Epithelial cell of prostate (primary cell): ENCODE results near the gene MAPK8.

Source experiments
- DNase-seq: peaks from one replicate; pipeline ENCODE4 v3.0.0-alpha.2; 2011; ENCODE audit warnings: low read depth, low spot score
- H3K27ac ChIP-seq: fragments of 450-650 bp; 2 replicates; pipeline ENCODE4 v1.5.1; 2017; ENCODE audit warnings: mild to moderate bottlenecking

MAPK8 gene

GRCh38 chr10:48468866-48469511 lies 162.5 kb downstream of the MAPK8 start:
- no peak for DNase-seq
- H3K27ac ChIP-seq = no peak overlapping the region

DNA sequence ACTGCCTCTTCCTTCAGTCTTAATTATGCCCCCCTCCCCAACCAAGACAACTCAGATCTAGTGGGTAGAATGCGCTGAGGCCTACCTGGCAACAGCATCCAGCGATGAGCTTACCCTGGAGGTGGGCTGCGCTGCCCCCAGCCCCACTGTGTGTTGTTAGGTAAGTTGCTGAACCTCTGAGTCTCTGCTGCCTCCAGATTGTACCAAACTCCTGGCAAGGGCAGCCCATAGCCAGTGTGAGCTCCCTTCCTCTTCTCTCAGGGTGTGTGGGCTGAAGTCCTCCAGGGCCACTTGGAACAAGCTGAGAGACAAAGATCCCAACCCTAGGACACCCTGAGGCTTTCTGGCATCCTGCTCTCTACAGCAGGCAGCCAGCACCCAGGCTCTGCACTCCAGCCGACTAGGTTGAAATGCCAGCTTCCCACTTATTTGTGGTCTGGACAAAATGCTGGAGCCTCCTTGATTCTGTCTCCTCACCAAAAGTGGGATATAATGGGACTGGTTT lies 163.1 kb downstream of the MAPK8 start:
- no peak overlapping the region for H3K27ac ChIP-seq
- DNase-seq = no peak

- DNase-seq = no peak
These were observed 163.8 kb downstream of the MAPK8 start for GRCh38 chr10:48470115-48470892.

GRCh38 chr10:48470893-48471805 lies 164.7 kb downstream of the MAPK8 start:
- peak; percentile 80 for DNase-seq
- H3K27ac ChIP-seq = no peak overlapping the region

More at GRCh38 chr10:48470115-48470892, 163.8 kb downstream of the MAPK8 start:
- H3K27ac ChIP-seq = no peak overlapping the region

DNA sequence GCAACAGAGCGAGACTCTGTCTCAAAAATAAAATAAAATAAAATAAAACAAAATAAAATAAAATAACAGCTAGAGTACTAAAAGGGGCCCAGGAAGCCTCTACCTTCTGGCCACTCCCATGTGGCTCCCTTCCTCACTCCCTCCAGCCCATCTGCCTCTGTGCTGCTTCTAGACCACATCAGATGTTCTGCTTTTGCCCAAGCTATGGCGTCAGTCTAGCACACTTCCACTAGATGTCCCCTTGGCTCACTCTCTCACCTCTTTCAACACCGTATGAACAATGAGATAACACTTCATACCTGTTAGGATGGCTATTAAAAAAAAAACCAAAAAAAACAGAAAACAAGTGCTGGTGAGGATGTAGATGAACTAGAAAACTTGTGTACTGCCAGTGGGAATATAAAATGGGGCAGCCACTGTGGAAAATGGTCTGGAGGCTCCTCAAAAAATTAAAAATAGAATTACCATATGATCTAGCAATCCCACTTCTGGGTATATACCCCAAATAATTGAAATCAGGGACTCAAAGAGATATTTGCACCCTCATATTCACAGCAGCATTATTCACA lies 166.1 kb downstream of the MAPK8 start:
- H3K27ac ChIP-seq = no peak overlapping the region
- DNase-seq = no peak

DNA sequence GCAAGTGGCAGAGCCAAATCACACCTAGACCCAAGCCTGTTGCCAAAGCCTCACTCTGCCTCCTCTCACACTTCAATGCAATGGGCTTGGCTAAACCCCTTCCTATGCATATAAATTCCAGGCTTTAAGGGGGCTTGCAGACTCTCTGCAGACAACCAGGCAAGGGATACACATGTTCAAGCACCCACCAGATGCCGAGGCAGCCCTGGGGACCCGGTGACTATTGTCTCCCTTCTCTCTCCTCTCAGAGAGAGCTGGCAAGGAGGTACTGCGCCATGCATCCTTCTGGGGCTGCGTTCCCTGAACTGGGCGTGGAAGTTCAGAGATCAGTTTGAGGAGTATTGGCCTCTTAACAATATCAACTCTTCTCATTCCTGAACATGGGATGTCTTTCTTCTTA lies 167.2 kb downstream of the MAPK8 start:
- no peak overlapping the region for H3K27ac ChIP-seq

DNA sequence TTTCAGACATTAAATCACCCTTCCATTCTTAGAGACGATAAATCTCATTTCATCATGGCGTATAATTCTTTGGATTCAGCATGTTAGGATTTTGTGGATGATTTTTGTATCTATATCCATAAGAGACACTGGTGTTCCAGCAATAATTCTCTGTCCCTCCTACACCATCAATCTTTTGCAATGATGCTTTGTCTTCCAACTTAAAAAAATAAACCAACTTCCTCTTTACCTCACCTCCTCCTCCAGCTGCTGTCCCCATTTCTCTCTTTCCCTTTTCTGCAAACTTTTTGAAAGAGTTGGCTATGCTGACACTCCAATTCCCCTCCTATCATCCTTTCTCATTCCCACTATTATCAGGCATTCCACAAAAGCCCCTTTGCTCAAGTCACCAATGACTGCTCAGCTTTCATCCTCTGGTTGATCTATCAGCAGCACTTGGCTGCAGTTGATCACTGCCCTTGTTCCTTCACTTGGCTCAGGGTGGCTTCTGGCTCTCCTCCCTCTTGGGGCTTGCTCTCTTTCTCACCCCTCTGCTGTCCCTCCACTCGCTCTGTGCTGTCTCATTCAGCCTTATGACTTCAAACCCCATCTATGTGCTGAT lies 168.4 kb downstream of the MAPK8 start:
- no peak overlapping the region for H3K27ac ChIP-seq

More for the DNA sequence above, 167.2 kb downstream of the MAPK8 start:
- no peak for DNase-seq

GRCh38 chr10:48475943-48476278 lies 169.4 kb downstream of the MAPK8 start:
- DNase-seq = no peak
- no peak overlapping the region for H3K27ac ChIP-seq

More for the DNA sequence above, 168.4 kb downstream of the MAPK8 start:
- no peak for DNase-seq

GRCh38 chr10:48476279-48476982 lies 170.0 kb downstream of the MAPK8 start:
- no peak overlapping the region for H3K27ac ChIP-seq
- DNase-seq = no peak

DNA sequence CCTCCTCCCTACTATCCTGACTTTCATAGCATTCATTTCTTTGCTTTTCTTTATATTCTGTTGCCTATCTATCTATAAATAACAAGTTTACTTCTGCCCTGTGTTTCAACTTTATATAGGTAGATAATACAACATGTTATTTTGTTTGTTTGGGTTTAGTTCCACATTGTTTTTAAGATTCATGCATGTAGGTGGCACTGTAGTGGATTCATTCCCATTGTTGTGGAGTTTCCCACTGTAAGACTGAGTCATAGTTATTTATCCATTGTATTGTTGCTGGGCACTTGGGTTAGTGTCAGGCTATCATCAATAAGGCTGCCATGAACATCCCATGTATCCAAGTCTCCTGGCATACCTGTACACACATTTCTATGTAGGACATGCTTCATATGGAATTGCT lies 170.7 kb downstream of the MAPK8 start:
- H3K27ac ChIP-seq = no peak overlapping the region
- DNase-seq = no peak

- no peak for DNase-seq
- H3K27ac ChIP-seq = no peak overlapping the region
These were observed 171.1 kb downstream of the MAPK8 start for GRCh38 chr10:48477616-48478015.

- no peak overlapping the region for H3K27ac ChIP-seq
These were observed 172.0 kb downstream of the MAPK8 start for GRCh38 chr10:48478469-48478868.

GRCh38 chr10:48478980-48479811 lies 172.7 kb downstream of the MAPK8 start:
- no peak for DNase-seq
- H3K27ac ChIP-seq = no peak overlapping the region

More at GRCh38 chr10:48478469-48478868, 172.0 kb downstream of the MAPK8 start:
- DNase-seq = no peak

DNA sequence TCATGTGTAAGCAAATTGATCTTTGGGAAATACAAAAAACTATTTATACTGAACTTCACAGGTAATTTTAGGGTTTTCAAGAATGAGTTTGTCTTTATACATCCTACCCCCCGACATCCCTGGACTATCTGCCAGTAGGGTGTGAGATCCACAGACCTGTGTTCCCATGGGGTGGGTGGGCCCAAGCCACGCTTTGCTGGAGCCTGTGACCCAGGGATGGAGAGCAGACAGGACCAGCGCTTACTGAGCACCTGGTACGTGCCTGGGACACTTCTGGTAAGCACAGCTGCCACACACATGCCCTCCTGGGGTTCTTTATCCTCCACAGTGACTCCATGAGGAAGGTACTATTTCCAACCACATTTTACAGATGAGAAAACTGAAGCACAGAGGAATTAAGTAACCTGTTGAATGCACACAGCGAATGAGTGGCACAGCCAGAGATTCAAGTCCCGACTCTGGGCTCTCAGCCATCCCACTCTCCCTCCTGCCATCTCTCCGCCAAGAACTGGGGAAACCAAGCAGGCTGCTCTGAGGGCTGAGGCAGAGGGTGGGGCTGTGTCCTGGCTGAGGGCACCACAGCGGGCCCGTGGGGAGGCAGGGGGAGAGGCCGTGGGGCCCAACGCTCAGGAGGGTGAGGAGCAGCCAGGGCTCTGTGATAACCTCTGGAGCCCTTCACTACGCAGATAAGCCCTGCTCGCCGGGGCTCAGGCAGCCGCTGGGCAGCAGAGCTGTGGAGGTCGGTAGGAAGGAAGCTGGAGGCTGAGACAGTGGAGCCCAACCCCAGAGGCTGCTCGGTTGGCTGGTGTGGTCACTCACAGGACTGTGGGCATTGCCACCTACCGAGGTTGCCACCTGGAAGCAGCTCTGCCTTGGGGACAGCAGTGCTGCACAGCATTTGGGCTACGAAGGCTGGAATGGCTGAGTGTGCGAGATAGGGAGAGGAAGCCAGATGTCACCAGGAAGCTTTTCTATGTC lies 174.2 kb downstream of the MAPK8 start:
- DNase-seq = no peak
- no peak overlapping the region for H3K27ac ChIP-seq

GRCh38 chr10:48481385-48481784 lies 174.9 kb downstream of the MAPK8 start:
- DNase-seq = no peak
- H3K27ac ChIP-seq = no peak overlapping the region

GRCh38 chr10:48482207-48482606 lies 175.7 kb downstream of the MAPK8 start:
- H3K27ac ChIP-seq = no peak overlapping the region
- DNase-seq = no peak

DNA sequence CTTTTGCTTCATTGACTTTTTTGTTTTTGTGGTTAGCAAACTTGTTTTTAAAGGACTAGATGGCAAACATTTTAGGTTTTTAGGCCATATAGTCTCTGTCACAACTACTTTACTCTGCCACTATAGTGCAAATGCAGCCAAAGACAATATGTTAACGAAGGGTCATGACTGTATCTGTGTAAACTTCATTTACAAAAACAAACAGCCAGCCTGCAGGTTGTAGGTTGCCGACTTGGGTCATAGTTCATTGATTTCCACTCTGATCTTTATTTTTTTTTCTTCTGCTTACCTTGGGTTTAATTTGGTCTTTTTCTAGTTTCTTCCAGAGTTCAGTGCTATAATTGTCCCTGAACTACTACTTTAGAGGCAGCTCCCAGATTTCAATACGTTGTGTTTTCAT lies 178.4 kb downstream of the MAPK8 start:
- H3K27ac ChIP-seq = no peak overlapping the region
- no peak for DNase-seq
